ENCODE measurements around the gene ZSCAN18.

GRCh38 chr19:58054901-58055874, 42.8 kb downstream of the ZSCAN18 start:
- TF ChIP-seq CTCF (IDR thresholded peaks at IDR 0.05; ENCODE audit: insufficient read depth, low read length) (no peak), POLR2AphosphoS5 (IDR thresholded peaks at IDR 0.05; ENCODE audit: low read depth) (no peak), SPI1 (IDR thresholded peaks at IDR 0.05; ENCODE audit: borderline replicate concordance, low read depth) (no peak), GABPA (IDR thresholded peaks at IDR 0.05; ENCODE audit: low read depth) (no peak)
- TF ChIP-seq, protein P1, sequence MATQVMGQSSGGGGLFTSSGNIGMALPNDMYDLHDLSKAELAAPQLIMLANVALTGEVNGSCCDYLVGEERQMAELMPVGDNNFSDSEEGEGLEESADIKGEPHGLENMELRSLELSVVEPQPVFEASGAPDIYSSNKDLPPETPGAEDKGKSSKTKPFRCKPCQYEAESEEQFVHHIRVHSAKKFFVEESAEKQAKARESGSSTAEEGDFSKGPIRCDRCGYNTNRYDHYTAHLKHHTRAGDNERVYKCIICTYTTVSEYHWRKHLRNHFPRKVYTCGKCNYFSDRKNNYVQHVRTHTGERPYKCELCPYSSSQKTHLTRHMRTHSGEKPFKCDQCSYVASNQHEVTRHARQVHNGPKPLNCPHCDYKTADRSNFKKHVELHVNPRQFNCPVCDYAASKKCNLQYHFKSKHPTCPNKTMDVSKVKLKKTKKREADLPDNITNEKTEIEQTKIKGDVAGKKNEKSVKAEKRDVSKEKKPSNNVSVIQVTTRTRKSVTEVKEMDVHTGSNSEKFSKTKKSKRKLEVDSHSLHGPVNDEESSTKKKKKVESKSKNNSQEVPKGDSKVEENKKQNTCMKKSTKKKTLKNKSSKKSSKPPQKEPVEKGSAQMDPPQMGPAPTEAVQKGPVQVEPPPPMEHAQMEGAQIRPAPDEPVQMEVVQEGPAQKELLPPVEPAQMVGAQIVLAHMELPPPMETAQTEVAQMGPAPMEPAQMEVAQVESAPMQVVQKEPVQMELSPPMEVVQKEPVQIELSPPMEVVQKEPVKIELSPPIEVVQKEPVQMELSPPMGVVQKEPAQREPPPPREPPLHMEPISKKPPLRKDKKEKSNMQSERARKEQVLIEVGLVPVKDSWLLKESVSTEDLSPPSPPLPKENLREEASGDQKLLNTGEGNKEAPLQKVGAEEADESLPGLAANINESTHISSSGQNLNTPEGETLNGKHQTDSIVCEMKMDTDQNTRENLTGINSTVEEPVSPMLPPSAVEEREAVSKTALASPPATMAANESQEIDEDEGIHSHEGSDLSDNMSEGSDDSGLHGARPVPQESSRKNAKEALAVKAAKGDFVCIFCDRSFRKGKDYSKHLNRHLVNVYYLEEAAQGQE (IDR thresholded peaks at IDR 0.05; ENCODE audit: insufficient replicate concordance, low read depth) = no peak
